SJSA1 (cell line): ENCODE results near the gene METTL1. TPM values are rescaled to one million over a fixed set of nuclear protein-coding genes. Genes with fewer than 3 reads are reported as not detected.

Source experiments
- DNase-seq, 2 experiments: peaks; one replicate each; pipeline ENCODE4 v3.0.0-alpha.2; 2015 to 2020; ENCODE audit warnings: low spot score in 2 of 2, low read depth in 1 of 2
- H3K27ac ChIP-seq: fragments of 250-450 bp; sonication (Bioruptor Pico); 2 replicates; pipeline ENCODE4 v1.5.1; 2020; ENCODE audit warnings: mild to moderate bottlenecking, moderate library complexity
- H3K27me3 ChIP-seq: fragments of 250-450 bp; sonication (Bioruptor Pico); replicated peaks from 2 replicates; pipeline ENCODE4 v1.5.1; 2020; ENCODE audit warnings: mild to moderate bottlenecking, moderate library complexity
- H3K36me3 ChIP-seq: fragments of 250-450 bp; sonication (Bioruptor Pico); 2 replicates; pipeline ENCODE4 v1.5.1; 2020; ENCODE audit warnings: mild to moderate bottlenecking
- H3K4me1 ChIP-seq: fragments of 250-450 bp; sonication (Bioruptor Pico); replicated peaks from 2 replicates; pipeline ENCODE4 v1.6.1; 2021; ENCODE audit warnings: mild to moderate bottlenecking
- H3K4me3 ChIP-seq: fragments of 250-450 bp; sonication (Bioruptor Pico); 2 replicates; pipeline ENCODE4 v1.5.1; 2020; ENCODE audit warnings: mild to moderate bottlenecking
- H3K9me3 ChIP-seq: fragments of 250-450 bp; sonication (Bioruptor Pico); replicated peaks from 2 replicates; pipeline ENCODE4 v1.5.1; 2020; ENCODE audit warnings: mild to moderate bottlenecking
- total RNA-seq: library from RNA; depleted of rRNA; stranded (reverse); fragments of >200 nt; shearing (Covaris generic); gene quantifications from 2 replicates; pipeline ENCODE4 v1.2.3, GENCODE V29; 2014

Gene METTL1
- total RNA-seq, 1 experiment from 2014 or later, result 173 TPM

- Histone ChIP-seq H3K27ac (no peak overlapping the region), H3K4me3 (no peak overlapping the region), H3K27me3 (peaks cover 95% of the 10 kb centered on the region), H3K36me3 (peaks cover 7% of the 10 kb centered on the region), H3K4me1 (peaks cover 34% of the 10 kb centered on the region), H3K9me3 (peaks cover 12% of the 10 kb centered on the region)
- peak in 1 of 2 experiments; percentile 83 for DNase-seq
Measured at GRCh38 chr12:57739387-57739786, 32.5 kb downstream of the METTL1 start.

- DNase-seq, result no peak
- Histone ChIP-seq H3K27ac (no peak within 1 kb of the TSS), H3K4me3 (peak within 1 kb of the TSS; percentile 16), H3K27me3 (peaks cover 96% of the 10 kb centered on the region), H3K9me3 (peaks cover 13% of the 10 kb centered on the region), H3K4me1 (peaks cover 27% of the 10 kb centered on the region), H3K36me3 (peaks cover 7% of the 10 kb centered on the region)
Measured at GRCh38 chr12:57738661-57739237, 33.2 kb downstream of the METTL1 start, which contains the start of gene AGAP2. AGAP2 (minus strand) TSS chr12:57738742; CDS start chr12:57738246, 496 bp downstream.

GRCh38 chr12:57737467-57738460 lies 34.1 kb downstream of the METTL1 start:
- Histone ChIP-seq H3K4me1 (peaks cover 27% of the 10 kb centered on the region), H3K27me3 (peaks cover 98% of the 10 kb centered on the region), H3K9me3 (peaks cover 16% of the 10 kb centered on the region), H3K36me3 (peaks cover 7% of the 10 kb centered on the region), H3K4me3 (peak overlapping the region; percentile 16), H3K27ac (no peak overlapping the region)
- peak in 1 of 2 experiments; percentile 93 for DNase-seq

- H3K27ac ChIP-seq, result no peak overlapping the region
- no peak overlapping the region for H3K4me3 ChIP-seq
- H3K36me3 ChIP-seq, result peaks cover 7% of the 10 kb centered on the region
- H3K4me1 ChIP-seq, result peaks cover 27% of the 10 kb centered on the region
- peaks cover 16% of the 10 kb centered on the region for H3K9me3 ChIP-seq
- H3K27me3 ChIP-seq, result peaks cover 98% of the 10 kb centered on the region
- peak in 1 of 2 experiments; percentile 95 for DNase-seq
Measured at GRCh38 chr12:57736741-57737466, 35.0 kb downstream of the METTL1 start.

DNA sequence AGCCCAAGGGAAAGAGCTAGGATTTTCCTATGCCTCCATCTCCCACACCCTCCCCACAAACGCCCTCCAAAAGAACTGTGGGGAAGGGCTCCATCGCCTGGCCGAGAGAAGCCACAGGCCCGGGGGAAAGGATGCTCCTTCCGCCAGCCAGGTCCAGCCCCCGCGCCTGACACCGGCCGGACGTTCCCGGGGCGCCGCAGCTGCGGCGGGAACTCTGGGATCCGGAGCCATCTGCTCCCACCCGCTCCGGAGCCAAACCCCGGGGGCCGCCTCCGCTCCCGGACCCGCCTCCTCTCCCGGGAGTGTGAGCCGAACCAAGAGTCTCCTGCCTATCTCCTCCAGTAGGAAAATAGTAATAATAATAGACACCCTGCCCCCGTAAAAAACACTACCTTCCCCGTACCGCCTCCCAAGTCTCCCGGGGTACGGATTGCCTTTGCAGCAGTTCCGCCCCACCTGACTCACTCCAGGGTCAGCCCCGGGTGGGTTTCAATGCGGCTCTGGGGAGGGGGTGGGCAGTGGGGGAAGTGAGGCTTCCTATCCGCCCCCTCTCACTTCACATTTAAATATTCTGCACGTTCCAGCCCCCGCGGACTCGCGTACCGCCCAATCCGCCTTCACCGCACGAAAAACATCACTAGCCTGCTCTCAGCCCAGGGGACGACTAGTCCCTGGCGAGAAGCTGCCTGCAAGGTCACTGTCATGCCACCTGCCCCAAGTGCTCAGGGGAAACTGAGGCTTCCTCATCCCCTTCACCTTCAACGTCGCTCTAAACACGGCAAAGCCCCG lies 35.8 kb downstream of the METTL1 start:
- Histone ChIP-seq H3K27ac (no peak overlapping the region), H3K4me1 (peaks cover 27% of the 10 kb centered on the region), H3K27me3 (peaks cover 98% of the 10 kb centered on the region), H3K36me3 (peaks cover 7% of the 10 kb centered on the region), H3K4me3 (peak overlapping the region; percentile 0; the same call in 1 of the 2 replicates), H3K9me3 (peaks cover 16% of the 10 kb centered on the region)
- peak in 1 of 2 experiments; percentile 99 for DNase-seq

- peak in 1 of 2 experiments; percentile 77 for DNase-seq
- Histone ChIP-seq H3K36me3 (peaks cover 7% of the 10 kb centered on the region), H3K27me3 (peaks cover 98% of the 10 kb centered on the region), H3K27ac (no peak overlapping the region), H3K9me3 (peaks cover 16% of the 10 kb centered on the region), H3K4me3 (no peak overlapping the region), H3K4me1 (peaks cover 27% of the 10 kb centered on the region)
Measured at GRCh38 chr12:57735198-57735855, 36.6 kb downstream of the METTL1 start.

- Histone ChIP-seq H3K9me3 (peaks cover 16% of the 10 kb centered on the region), H3K4me1 (peaks cover 27% of the 10 kb centered on the region), H3K36me3 (peaks cover 7% of the 10 kb centered on the region), H3K27me3 (peaks cover 98% of the 10 kb centered on the region), H3K4me3 (no peak overlapping the region), H3K27ac (no peak overlapping the region)
- DNase-seq, result peak in 1 of 2 experiments; percentile 82
Measured at GRCh38 chr12:57734591-57734990, 37.3 kb downstream of the METTL1 start.

GRCh38 chr12:57733928-57734327 lies 38.0 kb downstream of the METTL1 start:
- peaks cover 16% of the 10 kb centered on the region for H3K9me3 ChIP-seq
- peaks cover 95% of the 10 kb centered on the region for H3K27me3 ChIP-seq
- peak; percentile 71 to 95 for DNase-seq
- no peak overlapping the region for H3K27ac ChIP-seq
- no peak overlapping the region for H3K4me3 ChIP-seq
- peaks cover 27% of the 10 kb centered on the region for H3K4me1 ChIP-seq
- H3K36me3 ChIP-seq, result peaks cover 7% of the 10 kb centered on the region

- peak in 1 of 2 experiments; percentile 95 for DNase-seq
- peaks cover 25% of the 10 kb centered on the region for H3K4me1 ChIP-seq
- no peak overlapping the region for H3K4me3 ChIP-seq
- H3K27ac ChIP-seq, result no peak overlapping the region
- peaks cover 7% of the 10 kb centered on the region for H3K36me3 ChIP-seq
- H3K9me3 ChIP-seq, result peaks cover 15% of the 10 kb centered on the region
- peaks cover 88% of the 10 kb centered on the region for H3K27me3 ChIP-seq
Measured at GRCh38 chr12:57732726-57733593, 38.9 kb downstream of the METTL1 start.

DNA sequence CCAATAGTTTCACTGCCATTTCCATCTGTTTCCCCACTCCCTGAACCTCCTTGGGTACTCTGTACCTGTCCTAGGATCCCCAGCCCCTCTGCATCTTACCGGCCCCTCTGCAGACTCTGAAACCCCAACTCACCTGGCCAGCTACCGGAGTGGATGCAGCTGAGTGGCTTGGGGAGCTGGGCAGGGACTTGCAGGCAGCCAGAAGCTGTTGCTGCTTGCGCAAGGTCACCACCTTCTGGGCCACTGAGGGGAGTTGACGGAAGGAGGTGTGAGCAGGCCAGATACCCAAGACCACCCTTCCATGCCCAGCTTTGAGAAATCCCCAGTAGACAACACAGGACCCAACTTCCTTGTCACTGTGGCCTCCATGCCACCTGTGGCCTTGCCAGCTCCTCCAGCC lies 39.6 kb downstream of the METTL1 start:
- Histone ChIP-seq H3K27ac (no peak overlapping the region), H3K27me3 (peaks cover 81% of the 10 kb centered on the region), H3K9me3 (peaks cover 11% of the 10 kb centered on the region), H3K4me3 (no peak overlapping the region), H3K4me1 (peaks cover 21% of the 10 kb centered on the region), H3K36me3 (peaks cover 6% of the 10 kb centered on the region)
- DNase-seq, result no peak

GRCh38 chr12:57731411-57732080 lies 40.4 kb downstream of the METTL1 start:
- H3K4me3 ChIP-seq, result no peak overlapping the region
- peaks cover 74% of the 10 kb centered on the region for H3K27me3 ChIP-seq
- peaks cover 13% of the 10 kb centered on the region for H3K36me3 ChIP-seq
- peak in 1 of 2 experiments; percentile 94 for DNase-seq
- H3K9me3 ChIP-seq, result peaks cover 13% of the 10 kb centered on the region
- H3K4me1 ChIP-seq, result peaks cover 21% of the 10 kb centered on the region
- H3K27ac ChIP-seq, result no peak overlapping the region
